OCI-M2 (cell line): ENCODE data around the gene ADNP.

Experiments
- DNase-seq: peaks from one replicate; lab custom pipeline; 2025; ENCODE audit not compliant: unreplicated experiment; lab: John Stamatoyannopoulos, UW

Gene ADNP

DNA sequence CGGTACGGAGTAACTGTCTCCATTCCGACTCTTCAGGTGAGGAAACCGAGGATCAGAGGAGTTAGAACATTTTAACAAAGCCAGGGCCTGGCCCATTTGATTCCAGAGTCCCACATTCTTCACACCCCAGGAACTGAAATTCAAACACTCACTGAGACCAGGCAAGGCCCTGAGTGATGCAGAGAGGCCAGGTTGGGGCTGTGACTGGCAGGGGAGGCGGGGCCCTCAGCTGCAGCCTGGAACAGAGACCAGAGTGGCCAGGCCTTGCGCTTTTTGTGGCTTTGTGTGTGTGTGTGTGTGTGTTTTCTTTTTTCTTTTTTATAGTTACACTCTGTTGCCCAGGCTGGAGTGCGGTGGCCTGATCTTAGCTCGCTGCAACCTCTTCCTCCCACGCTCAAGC is 79.2 kb downstream of the ADNP start:
- no peak for DNase-seq

DNA sequence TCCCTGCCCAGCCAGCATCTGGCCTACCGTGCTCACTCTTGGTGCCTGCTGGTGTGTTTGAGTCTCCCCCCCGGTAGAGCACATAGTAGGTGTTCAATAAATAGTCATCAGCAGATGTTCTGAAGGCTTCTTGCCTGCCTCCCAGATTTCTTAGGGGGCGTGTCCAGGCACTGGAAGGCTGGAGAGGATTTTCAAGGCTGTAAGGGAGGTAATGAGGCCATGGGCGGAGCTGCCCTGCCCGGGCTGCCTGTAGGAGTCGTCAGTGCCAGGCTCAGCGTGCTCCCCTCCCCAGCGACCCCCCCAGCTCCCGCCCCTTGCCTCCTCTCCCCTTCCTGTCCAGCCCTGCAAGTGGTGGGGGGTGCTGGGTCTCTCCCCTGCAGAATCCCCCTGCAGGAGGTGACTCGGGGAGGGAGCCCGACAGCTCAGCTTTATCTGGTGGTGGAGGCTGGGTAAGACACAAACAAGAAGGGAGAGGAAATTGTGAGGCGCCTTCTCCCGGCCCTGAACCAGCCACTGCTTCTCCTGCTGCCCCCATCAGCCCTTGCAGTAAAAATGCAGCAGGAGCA is 80.4 kb downstream of the ADNP start:
- no peak for DNase-seq

DNA sequence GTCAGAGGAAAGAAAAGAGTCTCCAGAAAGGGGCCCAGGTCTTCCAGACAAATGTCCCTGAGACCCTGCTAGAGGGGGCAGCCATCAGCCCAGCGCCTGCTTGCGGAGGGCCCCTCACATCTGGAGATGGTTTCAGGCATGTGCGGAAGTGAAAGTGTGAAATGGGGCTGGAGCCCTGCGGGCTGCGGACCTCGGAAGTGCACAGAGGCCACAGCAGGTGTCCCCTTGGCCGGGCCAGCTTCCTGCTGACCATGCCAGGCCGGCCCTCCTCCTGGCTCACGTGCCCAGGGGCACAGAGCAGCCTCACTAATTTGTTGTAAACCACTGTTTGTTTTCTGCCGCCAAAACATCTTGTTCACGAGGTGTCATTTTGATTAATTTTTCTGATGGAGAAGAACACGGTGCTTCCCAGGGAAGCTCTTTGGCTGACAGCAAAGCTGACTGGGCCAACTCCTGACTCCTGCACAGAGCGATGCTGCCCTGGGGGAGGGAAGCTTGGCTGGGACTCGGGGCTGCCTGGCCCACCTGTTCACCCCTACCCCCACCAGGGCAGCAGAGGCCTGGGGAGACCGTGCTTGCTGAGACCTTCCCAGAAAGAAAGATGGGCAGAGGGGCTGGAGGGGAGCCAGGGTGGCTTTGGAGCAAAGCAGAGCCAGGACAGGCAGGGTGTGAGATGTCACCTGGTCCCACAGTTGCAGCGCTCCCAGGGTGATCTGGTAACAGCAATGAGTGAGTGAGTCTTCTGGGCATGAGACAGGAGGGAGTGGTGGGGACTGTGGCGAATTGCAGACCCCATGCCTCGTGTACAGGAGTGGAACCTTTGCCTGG is 82.2 kb downstream of the ADNP start:
- DNase-seq: no peak

DNA sequence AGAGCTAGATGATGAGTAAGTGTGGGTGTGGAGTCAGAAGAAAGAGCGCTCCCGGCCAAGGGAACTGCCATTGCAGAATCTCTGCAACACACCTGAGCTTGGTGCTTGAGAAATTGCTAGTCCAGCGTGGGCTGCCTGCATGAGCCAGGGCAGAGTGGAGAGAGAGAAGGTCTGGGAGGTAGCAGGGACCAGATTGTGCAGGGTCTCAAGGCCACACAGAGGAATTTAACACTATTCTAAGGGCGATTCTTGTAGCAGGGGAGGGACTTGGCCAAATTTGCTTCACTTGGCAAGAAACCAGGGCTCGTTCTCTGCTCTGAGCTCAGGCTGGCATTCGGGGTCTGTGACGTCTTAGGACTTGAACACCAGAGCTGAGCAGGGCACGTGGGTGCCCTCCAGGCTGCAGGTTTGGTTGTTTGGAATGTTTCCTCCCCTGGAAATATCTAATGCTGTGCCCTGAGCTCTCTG is 82.9 kb downstream of the ADNP start:
- no peak for DNase-seq

DNA sequence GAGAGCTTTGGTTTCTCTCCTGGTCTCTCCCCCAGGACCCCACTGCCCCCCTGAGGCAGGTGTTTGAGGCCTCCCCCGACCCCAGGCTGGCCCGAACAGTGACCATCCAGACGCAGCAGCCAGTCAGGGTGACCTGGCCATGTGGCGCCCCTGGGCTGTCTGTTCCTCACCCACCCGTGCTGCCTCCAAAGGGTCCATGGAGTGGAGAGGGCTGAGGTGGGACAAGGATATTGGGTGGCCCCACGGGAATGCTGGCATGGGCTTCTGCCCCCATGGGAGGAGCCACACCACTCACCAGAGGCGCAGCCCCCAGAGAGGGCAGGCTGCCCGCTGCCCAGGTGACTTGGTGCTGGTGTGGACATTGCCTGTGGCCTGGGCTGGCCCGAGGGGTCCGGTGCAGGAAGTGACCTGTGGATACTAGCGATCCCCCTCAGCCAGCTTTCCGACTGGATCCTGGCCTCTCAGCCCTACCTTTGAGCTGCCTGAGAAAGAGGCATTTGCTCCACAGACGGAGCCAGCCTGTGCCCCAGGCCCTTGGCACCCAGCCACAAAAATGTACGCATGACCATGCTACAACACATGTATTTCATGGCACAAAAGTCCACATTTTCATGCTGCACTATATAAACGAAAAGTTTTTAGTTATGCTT is 85.5 kb downstream of the ADNP start:
- no peak for DNase-seq

DNA sequence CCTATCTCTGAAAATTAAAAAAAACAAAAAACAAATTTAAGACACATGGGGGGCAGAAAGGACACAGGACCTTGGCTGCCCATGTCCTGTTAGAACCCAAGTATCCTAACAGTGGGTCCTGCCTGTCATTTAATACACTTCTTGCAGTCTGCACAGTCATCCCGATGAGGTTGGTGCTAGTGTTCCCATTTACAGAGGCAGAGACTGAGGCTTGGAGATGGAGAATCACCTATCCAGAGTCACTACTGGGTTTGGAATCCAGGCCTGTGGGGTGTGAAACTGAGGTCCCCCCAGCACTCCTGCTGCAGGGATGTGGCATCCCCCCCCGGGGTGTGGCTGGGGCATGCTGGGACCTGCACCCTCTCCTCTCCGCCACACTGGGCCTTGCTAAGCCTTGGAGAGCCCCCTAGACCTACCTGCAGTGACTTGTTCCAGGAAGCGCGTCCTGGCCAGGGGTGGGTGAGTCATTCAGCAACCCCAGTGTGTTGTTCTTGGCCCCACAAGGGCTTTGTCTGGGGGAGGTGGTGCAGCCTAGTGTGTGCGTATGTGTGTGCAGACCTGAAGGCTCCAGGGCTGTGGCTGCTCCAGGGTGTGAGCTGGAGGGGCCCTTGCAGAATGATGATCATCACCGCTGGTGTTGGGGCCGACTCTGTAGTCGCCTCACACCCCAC is 86.7 kb downstream of the ADNP start:
- no peak for DNase-seq

DNA sequence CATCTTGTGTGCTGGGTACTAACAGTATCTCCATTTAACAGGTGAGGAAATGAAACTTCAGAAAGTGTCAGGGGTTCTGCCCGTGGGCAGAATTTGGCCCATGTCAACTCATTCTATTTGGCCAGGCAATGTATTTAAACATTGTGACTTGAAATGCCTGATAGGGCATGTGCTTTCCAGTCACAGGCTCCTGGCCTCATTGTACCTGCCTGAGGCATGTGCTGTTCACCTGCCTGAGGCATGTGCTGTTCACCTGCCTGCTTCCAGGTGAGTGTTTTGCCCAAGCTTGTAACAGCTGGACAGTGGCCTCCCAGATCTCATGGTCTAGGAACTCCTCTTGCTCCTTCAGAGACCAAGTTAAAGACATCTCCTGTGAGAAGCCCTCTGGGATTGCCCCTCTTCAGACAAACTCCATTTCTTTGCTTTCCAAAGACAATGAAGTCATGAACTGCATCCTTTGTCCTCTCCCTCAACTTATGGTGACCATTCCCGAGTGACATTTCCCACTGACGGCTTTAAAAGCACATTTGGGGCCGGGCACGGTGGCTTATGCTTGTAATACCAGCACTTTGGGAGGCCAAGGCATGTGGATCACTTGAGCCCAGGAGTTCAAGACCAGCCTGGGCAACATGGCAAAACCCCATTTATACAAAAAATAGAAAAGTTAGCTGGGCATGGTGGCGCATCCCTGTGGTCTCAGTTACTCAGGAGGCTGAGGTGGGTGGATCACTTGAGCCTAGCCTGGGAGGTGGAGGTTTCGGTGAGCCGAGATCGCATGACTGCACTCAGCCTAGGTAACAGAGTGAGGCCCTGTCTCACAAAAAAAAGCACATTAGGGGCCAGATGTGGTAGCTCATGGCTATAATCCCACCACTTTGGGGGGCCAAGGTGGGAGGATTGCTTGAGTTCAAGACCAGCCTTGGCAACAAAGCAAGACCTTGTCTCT is 87.6 kb downstream of the ADNP start:
- no peak for DNase-seq

DNA sequence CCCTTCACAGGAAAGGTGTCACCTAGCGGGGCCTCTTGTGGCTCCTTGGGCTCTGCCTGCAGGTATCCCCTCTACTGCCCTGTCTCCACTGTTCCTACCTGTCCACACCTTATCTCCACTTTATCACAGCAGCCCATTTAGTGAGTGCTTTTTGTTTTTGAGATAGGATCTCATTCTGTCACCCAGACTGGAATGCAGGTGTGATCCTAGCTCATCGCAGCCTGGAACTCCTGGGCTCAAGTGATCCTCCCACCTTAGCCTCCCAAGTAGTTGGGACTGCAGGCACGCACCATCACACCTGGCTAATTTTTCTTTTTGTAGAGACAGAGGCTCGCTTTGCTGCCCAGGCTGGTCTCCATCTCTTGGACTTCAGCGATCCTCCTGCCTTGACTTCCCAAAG is 88.4 kb downstream of the ADNP start:
- DNase-seq: no peak
